Tibial nerve (tissue), 4 donors: Measurements from ENCODE around the gene UFSP1.

Source experiments
- EP300 ChIP-seq, 2 donors: sonication (generic); formaldehyde crosslinking; IDR thresholded peaks; one replicate each; pipeline ENCODE4 v1.6.1; 2017; ENCODE audit warnings: antibody characterized with exemption in 2 of 2, mild to moderate bottlenecking in 1 of 2
- POLR2A ChIP-seq, 2 donors: fragments of 450-650 bp; IDR thresholded peaks; one replicate each; pipeline ENCODE4 v1.6.1; 2017; ENCODE audit warnings: antibody characterized with exemption in 2 of 2, mild to moderate bottlenecking in 2 of 2, moderate library complexity in 2 of 2
- TF ChIP-seq, protein P1 (sequence below), 5 experiments: fragments of 200-600 bp in 3 of 5; fragments of 450-650 bp in 2 of 5; sonication (generic) in 3 of 5; IDR thresholded peaks; one replicate each; pipeline ENCODE4 v1.5.1; 2016 to 2019; ENCODE audit warnings: antibody characterized with exemption in 5 of 5, mild to moderate bottlenecking in 3 of 5, moderate library complexity in 2 of 5

- TF ChIP-seq, protein P1, sequence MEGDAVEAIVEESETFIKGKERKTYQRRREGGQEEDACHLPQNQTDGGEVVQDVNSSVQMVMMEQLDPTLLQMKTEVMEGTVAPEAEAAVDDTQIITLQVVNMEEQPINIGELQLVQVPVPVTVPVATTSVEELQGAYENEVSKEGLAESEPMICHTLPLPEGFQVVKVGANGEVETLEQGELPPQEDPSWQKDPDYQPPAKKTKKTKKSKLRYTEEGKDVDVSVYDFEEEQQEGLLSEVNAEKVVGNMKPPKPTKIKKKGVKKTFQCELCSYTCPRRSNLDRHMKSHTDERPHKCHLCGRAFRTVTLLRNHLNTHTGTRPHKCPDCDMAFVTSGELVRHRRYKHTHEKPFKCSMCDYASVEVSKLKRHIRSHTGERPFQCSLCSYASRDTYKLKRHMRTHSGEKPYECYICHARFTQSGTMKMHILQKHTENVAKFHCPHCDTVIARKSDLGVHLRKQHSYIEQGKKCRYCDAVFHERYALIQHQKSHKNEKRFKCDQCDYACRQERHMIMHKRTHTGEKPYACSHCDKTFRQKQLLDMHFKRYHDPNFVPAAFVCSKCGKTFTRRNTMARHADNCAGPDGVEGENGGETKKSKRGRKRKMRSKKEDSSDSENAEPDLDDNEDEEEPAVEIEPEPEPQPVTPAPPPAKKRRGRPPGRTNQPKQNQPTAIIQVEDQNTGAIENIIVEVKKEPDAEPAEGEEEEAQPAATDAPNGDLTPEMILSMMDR (IDR thresholded peaks at IDR 0.05) = no peak
- no peak for TF ChIP-seq POLR2A (IDR thresholded peaks at IDR 0.05)
- TF ChIP-seq EP300 (IDR thresholded peaks at IDR 0.05) = no peak
Measured at GRCh38 chr7:100888988-100889750, at the start of gene UFSP1.
